Activated CD4-positive, alpha-beta T cell treated with anti-CD3 and anti-CD28 coated beads, Interleukin-2, amount 50 U/mL, for 4 hours (primary cell): Measurements from ENCODE around the gene ASNS.

ENCODE experiments used
- DNase-seq, 2 experiments: peaks; one replicate each; pipeline ENCODE4 v3.0.0-alpha.2; 2020

The ASNS gene

DNA sequence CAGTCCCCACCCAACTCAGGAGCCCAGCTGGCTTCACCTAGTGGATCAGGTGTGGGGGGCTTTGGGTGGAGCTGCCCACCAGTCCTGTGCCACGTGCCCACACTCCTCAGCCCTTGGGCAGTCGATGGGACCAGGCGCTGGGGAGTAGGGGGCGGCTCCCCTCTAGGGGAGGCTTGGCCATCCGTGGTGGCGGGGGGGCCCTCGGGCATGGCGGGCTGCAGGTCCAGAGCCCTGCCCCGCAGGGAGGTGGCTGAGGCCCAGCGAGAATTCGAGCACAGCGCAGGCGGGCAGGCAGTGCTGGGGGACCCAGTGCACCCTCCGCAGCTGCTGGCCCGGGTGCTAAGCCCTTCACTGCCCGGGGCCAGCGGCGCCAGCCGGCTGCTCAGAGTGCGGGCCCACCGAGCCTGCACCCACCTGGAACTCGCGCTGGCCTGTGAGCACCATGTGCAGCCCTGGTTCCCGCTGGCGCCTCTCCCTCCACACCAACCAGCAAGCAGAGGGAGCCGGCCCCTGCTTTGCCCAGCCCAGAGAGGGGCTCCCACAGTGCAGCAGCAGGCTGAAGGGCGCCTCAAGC lies 29.3 kb downstream of the ASNS start:
- DNase-seq: no peak

DNA sequence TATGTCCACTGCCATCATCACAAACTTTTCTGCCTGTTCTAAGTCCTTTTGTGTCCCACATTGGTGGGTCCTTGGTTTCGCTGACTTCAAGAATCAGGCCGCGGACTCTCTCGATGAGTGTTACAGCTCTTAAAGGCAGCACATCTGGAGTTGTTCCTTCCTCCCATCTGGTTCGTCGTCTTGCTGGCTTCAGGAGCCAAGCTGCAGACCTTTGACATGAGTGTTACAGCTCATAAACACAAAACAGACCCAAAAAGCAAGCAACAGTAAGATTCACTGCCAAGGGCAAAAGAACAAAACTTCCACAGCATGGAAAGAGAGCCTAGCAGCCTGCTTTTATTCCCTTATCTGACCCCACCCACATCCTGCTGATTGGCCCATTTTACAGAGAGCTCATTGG lies 30.2 kb downstream of the ASNS start:
- no peak for DNase-seq

DNA sequence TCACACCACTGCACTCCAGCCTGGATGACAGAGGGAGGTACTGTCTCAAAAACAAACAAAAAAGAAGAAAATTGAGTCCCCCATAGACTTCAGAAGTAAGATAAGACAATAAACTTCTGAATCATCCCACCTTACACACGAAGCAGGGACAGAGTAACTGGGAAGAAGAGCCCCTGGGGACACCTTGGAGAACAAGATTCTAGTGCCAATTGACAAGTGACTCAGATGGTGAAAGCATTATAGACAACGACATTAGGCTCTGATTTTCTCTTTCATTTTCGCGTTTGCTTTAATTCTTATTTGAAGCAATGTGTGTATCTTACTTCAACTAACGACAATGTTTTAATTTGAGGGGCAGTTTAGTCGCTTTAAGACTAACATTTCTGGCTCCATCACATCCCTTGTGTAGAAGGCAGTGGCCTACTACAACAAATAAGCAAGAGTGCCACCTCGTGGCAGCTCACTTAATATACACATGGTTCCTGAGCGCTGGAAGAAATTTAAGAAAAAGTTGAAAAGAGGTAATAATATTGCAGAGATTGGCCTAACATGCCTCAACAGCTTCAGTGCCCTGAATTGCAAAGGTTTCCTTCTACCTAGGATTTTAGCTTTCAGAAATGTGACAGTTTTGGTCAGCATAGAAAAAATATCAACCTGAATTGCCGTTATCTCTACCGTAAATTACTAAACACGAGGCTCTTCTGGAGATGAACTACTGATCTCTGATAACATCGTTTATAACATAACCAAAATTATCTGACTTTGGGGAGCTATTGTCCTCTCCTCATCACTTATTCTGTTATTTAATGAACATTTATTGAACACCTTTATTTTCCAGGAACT lies 36.7 kb downstream of the ASNS start:
- DNase-seq: peak; percentile 47 to 48

DNA sequence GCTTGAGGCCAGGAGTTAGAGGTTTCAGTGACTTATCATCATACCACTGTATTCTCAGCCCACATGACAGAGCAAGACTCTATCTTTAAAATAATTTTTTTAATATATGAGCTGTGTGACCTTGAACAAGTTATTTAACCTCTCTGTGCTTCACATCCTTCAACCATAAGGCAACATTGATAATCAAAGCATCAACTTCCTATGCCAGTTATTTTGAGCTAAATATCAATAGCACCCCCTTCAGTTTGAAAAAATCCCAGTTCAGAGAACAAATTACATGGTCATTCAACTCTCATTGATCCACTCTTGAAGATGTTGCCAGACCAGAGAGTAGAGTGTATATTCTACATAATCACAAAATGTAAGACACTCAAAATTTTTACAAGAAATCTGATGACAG lies 53.0 kb downstream of the ASNS start:
- no peak for DNase-seq

DNA sequence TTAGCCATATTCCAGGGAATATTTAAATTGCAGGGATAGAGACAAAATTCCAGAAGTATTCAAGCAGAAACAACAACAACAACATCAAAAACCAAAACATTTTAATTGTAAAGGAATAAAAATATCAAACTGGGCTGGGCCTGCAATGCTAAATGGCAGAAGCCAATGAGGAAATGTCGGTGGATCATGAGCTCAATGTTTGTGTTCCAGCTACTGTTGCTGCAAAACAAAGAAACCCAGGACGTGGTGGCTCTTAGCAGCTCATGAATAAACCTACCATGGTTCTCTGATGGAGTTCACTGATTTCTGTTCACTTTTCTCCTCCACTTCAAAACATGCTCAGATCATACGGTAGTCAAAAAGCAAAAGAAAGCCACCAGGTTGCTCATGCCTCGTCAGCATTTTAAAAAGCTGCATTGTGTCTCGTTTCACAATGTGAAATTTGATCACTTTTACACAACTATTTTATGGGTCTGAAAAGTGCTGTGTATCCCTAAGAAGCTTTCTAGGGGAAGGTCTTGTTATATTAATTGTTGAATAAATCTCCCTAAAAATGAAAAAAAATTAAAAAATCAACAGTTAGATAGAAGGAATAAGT lies 54.0 kb downstream of the ASNS start:
- DNase-seq: no peak
